ENCODE measurements around the gene IP6K1.

The IP6K1 gene

DNA sequence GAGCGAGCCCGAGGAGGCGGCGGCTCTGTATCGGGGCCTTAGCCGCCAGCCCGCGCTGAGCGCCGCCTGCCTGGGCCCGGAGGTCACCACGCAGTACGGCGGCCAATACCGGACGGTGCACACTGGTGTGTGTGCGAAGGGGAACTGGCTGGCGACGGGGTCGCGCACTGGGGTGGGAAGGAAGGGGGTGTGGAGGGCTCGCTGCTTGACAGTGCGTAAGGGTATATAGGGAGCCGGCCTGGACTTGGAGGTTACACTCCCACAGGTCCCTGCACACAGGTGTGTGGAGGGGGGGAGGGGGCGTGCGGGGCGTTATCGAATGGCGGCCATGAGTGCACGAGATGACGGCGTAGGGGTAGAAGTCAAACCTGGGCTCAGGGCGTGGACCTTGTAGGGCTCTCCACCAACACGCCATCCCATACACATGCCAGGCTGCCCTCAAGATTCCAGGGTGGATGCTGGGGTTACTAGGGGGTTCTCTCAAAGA, 111.8 kb downstream of the IP6K1 start:
- in situ Hi-C loops (cut with HindIII; ENCODE audit: low pct_unique_long_range_greater_than_20kb, low sequenced_read_pairs), result no loop called here
- DNase-seq (ENCODE audit: low read depth in 1 of 2, low spot score in 1 of 2), result no peak
- TF ChIP-seq JUND (IDR thresholded peaks at IDR 0.05; ENCODE audit: low read depth), result no peak

Measured in T47D (cell line).